HEK293 (cell line): Measurements from ENCODE around the gene ZFC3H1.

Experiments used
- CTCF ChIA-PET: fragments of 350-600 bp; formaldehyde crosslinking; extraction: SDS; loops from one replicate; lab custom pipeline; 2021; ENCODE audit warnings: antibody characterized with exemption; lab: Yijun Ruan, JAX
- POLR2A ChIA-PET: fragments of 300-600 bp; formaldehyde crosslinking; extraction: SDS; loops from one replicate; lab custom pipeline; 2020; ENCODE audit warnings: antibody characterized with exemption, inconsistent platforms; lab: Yijun Ruan, JAX
- H3K27ac ChIP-seq: fragments of 200-500 bp; sonication (Bioruptor generic); 2 replicates; pipeline ENCODE4 v1.5.1; 2014; ENCODE audit warnings: low read depth, low read length, control low read depth, inconsistent platforms; ENCODE audit errors: extremely low read depth
- H3K36me3 ChIP-seq, 2 experiments: fragments of 200-500 bp in 1 of 2; sonication (Bioruptor generic) in 1 of 2; 1 replicate in 1 of 2; 2 replicates in 1 of 2; pipeline ENCODE4 v1.5.1; 2014 to 2017; ENCODE audit warnings: inconsistent platforms in 2 of 2, low read length in 2 of 2; ENCODE audit not compliant: control insufficient read depth in 2 of 2, insufficient read depth in 1 of 2
- H3K4me1 ChIP-seq: fragments of 200-500 bp; sonication (Bioruptor generic); 2 replicates; pipeline ENCODE4 v1.5.1; 2014; ENCODE audit warnings: mild to moderate bottlenecking, low read length, inconsistent platforms; ENCODE audit not compliant: control insufficient read depth, insufficient read depth
- H3K4me3 ChIP-seq: 2 replicates; pipeline ENCODE4 v1.5.1; 2011; ENCODE audit warnings: low read depth, mild to moderate bottlenecking, control low read depth, low read length, moderate library complexity
- H3K9me3 ChIP-seq: fragments of 200-500 bp; sonication (Bioruptor generic); 2 replicates; pipeline ENCODE4 v1.5.1; 2014; ENCODE audit warnings: low read depth, low read length, inconsistent platforms; ENCODE audit not compliant: control insufficient read depth, insufficient read depth
- GLIS1 ChIP-seq: fragments of 450-650 bp; formaldehyde crosslinking; IDR thresholded peaks from 2 replicates; pipeline ENCODE4 v1.5.1; 2016; ENCODE audit warnings: missing biosample characterization, missing genetic modification characterization
- IKZF3 ChIP-seq: fragments of 450-650 bp; IDR thresholded peaks from 2 replicates; pipeline ENCODE4 v1.5.0; 2018; ENCODE audit warnings: missing biosample characterization, mild to moderate bottlenecking, missing genetic modification characterization, moderate library complexity
- KLF10 ChIP-seq: fragments of 450-650 bp; IDR thresholded peaks from 2 replicates; pipeline ENCODE4 v1.5.1; 2018; ENCODE audit warnings: missing biosample characterization, mild to moderate bottlenecking, missing genetic modification characterization
- KLF16 ChIP-seq: fragments of 450-650 bp; formaldehyde crosslinking; IDR thresholded peaks from 2 replicates; pipeline ENCODE4 v1.5.1; 2017; ENCODE audit warnings: missing biosample characterization, missing genetic modification characterization
- RBAK ChIP-seq: fragments of 450-650 bp; formaldehyde crosslinking; IDR thresholded peaks from 2 replicates; pipeline ENCODE4 v1.5.1; 2016; ENCODE audit warnings: missing biosample characterization, missing genetic modification characterization
- REPIN1 ChIP-seq: fragments of 450-650 bp; formaldehyde crosslinking; IDR thresholded peaks from 2 replicates; pipeline ENCODE4 v1.5.1; 2017; ENCODE audit warnings: missing biosample characterization, missing genetic modification characterization, low read depth
- REST ChIP-seq: fragments of 450-650 bp; formaldehyde crosslinking; IDR thresholded peaks from 2 replicates; pipeline ENCODE4 v1.5.1; 2016; ENCODE audit warnings: missing biosample characterization, missing genetic modification characterization
- SP2 ChIP-seq: fragments of 450-650 bp; formaldehyde crosslinking; IDR thresholded peaks from 2 replicates; pipeline ENCODE4 v1.5.1; 2016; ENCODE audit warnings: missing biosample characterization, missing genetic modification characterization
- SP3 ChIP-seq: fragments of 450-650 bp; formaldehyde crosslinking; IDR thresholded peaks from 2 replicates; pipeline ENCODE4 v1.5.1; 2016; ENCODE audit warnings: missing biosample characterization, missing genetic modification characterization
- SP7 ChIP-seq: fragments of 450-650 bp; formaldehyde crosslinking; IDR thresholded peaks from 2 replicates; pipeline ENCODE4 v1.5.1; 2016; ENCODE audit warnings: missing biosample characterization, missing genetic modification characterization
- YY1 ChIP-seq: fragments of 450-650 bp; formaldehyde crosslinking; IDR thresholded peaks from 2 replicates; pipeline ENCODE4 v1.5.1; 2018; ENCODE audit warnings: missing biosample characterization, missing genetic modification characterization
- ZNF148 ChIP-seq: fragments of 450-650 bp; formaldehyde crosslinking; IDR thresholded peaks from 2 replicates; pipeline ENCODE4 v1.5.0; 2017; ENCODE audit warnings: missing biosample characterization, missing genetic modification characterization, borderline replicate concordance
- ZNF223 ChIP-seq: fragments of 450-650 bp; formaldehyde crosslinking; IDR thresholded peaks from 2 replicates; pipeline ENCODE4 v1.5.1; 2016; ENCODE audit warnings: missing biosample characterization, missing genetic modification characterization
- ZNF266 ChIP-seq: fragments of 450-650 bp; formaldehyde crosslinking; IDR thresholded peaks from 2 replicates; pipeline ENCODE4 v1.5.1; 2016; ENCODE audit warnings: missing biosample characterization, missing genetic modification characterization, low read depth
- ZNF274 ChIP-seq, 2 experiments: fragments of 200-500 bp in 1 of 2; fragments of 450-650 bp in 1 of 2; sonication (Bioruptor generic) in 1 of 2; formaldehyde crosslinking in 1 of 2; IDR thresholded peaks; 2 replicates each; pipeline versions ENCODE4 v1.5.1 to v1.6.1; 2014 to 2016; ENCODE audit warnings: borderline replicate concordance in 1 of 2, inconsistent platforms in 1 of 2, low read length in 1 of 2, missing biosample characterization in 1 of 2, missing genetic modification characterization in 1 of 2
- ZNF341 ChIP-seq: fragments of 450-650 bp; formaldehyde crosslinking; IDR thresholded peaks from 2 replicates; pipeline ENCODE4; 2016; ENCODE audit warnings: low read depth, missing biosample characterization, missing genetic modification characterization
- ZNF558 ChIP-seq: fragments of 450-650 bp; formaldehyde crosslinking; IDR thresholded peaks from 2 replicates; pipeline ENCODE4 v1.5.1; 2016; ENCODE audit warnings: missing biosample characterization, missing genetic modification characterization
- ZNF560 ChIP-seq: fragments of 450-650 bp; formaldehyde crosslinking; IDR thresholded peaks from 2 replicates; pipeline ENCODE4 v1.5.1; 2017; ENCODE audit warnings: missing biosample characterization, missing genetic modification characterization, borderline replicate concordance
- ZNF580 ChIP-seq: fragments of 450-650 bp; formaldehyde crosslinking; IDR thresholded peaks from 2 replicates; pipeline ENCODE4 v1.5.1; 2016; ENCODE audit warnings: missing biosample characterization, missing genetic modification characterization
- ZNF596 ChIP-seq: fragments of 450-650 bp; IDR thresholded peaks from 2 replicates; pipeline ENCODE4 v1.5.0; 2018; ENCODE audit warnings: missing biosample characterization, mild to moderate bottlenecking, missing genetic modification characterization, moderate library complexity
- ZNF610 ChIP-seq: fragments of 450-650 bp; formaldehyde crosslinking; IDR thresholded peaks from 2 replicates; pipeline ENCODE4 v1.5.1; 2016; ENCODE audit warnings: missing biosample characterization, missing genetic modification characterization, borderline replicate concordance
- ZNF621 ChIP-seq: fragments of 450-650 bp; formaldehyde crosslinking; IDR thresholded peaks from 2 replicates; pipeline ENCODE4 v1.5.1; 2017; ENCODE audit warnings: missing biosample characterization, missing genetic modification characterization
- ZNF670 ChIP-seq: fragments of 450-650 bp; formaldehyde crosslinking; IDR thresholded peaks from 2 replicates; pipeline ENCODE4 v1.5.1; 2016; ENCODE audit warnings: missing biosample characterization, missing genetic modification characterization, low read depth
- ZNF785 ChIP-seq: fragments of 450-650 bp; formaldehyde crosslinking; IDR thresholded peaks from 2 replicates; pipeline ENCODE4 v1.5.1; 2016; ENCODE audit warnings: missing biosample characterization, missing genetic modification characterization
- ZNF843 ChIP-seq: fragments of 450-650 bp; formaldehyde crosslinking; IDR thresholded peaks from 2 replicates; pipeline ENCODE4 v1.5.1; 2016; ENCODE audit warnings: missing biosample characterization, missing genetic modification characterization
- TF ChIP-seq, protein P1 (sequence below): fragments of 450-650 bp; formaldehyde crosslinking; IDR thresholded peaks from 2 replicates; pipeline ENCODE4 v1.5.1; 2016; ENCODE audit warnings: missing biosample characterization, missing genetic modification characterization

The ZFC3H1 gene

GRCh38 chr12:71686658-71687025 lies 23.0 kb upstream of the ZFC3H1 start:
- Histone ChIP-seq H3K27ac (peak overlapping the region; percentile 83; the same call in 1 of the 2 replicates), H3K4me1 (0 out of 2 replicates have a peak, but pooled peaks cover 3% of the 10 kb centered on the region)
- no peak for TF ChIP-seq ZNF670 (tag by site-specific recombination)
- TF ChIP-seq ZNF223 (tag by site-specific recombination) = no peak
- no peak for TF ChIP-seq ZNF148 (tag by site-specific recombination)
- TF ChIP-seq SP2 (tag by site-specific recombination) = no peak
- TF ChIP-seq ZNF560 (tag by site-specific recombination) = no peak
- TF ChIP-seq REPIN1 (tag by site-specific recombination) = no peak
- TF ChIP-seq SP3 (tag by site-specific recombination) = no peak
- TF ChIP-seq, protein P1, sequence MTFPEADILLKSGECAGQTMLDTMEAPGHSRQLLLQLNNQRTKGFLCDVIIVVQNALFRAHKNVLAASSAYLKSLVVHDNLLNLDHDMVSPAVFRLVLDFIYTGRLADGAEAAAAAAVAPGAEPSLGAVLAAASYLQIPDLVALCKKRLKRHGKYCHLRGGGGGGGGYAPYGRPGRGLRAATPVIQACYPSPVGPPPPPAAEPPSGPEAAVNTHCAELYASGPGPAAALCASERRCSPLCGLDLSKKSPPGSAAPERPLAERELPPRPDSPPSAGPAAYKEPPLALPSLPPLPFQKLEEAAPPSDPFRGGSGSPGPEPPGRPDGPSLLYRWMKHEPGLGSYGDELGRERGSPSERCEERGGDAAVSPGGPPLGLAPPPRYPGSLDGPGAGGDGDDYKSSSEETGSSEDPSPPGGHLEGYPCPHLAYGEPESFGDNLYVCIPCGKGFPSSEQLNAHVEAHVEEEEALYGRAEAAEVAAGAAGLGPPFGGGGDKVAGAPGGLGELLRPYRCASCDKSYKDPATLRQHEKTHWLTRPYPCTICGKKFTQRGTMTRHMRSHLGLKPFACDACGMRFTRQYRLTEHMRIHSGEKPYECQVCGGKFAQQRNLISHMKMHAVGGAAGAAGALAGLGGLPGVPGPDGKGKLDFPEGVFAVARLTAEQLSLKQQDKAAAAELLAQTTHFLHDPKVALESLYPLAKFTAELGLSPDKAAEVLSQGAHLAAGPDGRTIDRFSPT (tag by site-specific recombination) = no peak
- no peak for TF ChIP-seq RBAK (tag by site-specific recombination)
- no peak for TF ChIP-seq ZNF266 (tag by site-specific recombination)
- no peak for TF ChIP-seq YY1 (tag by site-specific recombination)
- TF ChIP-seq KLF10 (tag by site-specific recombination) = no peak
- no peak for TF ChIP-seq ZNF785
- no peak for TF ChIP-seq ZNF843
- TF ChIP-seq SP7 (tag by site-specific recombination) = no peak
- no peak for TF ChIP-seq ZNF621
- no peak for TF ChIP-seq ZNF610 (tag by site-specific recombination)
- no peak for TF ChIP-seq ZNF274 (IDR thresholded peaks at IDR 0.05; ENCODE audit: low read length)
- TF ChIP-seq ZNF274 (tag by site-specific recombination; IDR thresholded peaks at IDR 0.05; ENCODE audit: borderline replicate concordance) = no peak
- TF ChIP-seq, all 188 proteins: peak for 0

GRCh38 chr12:71685914-71686657 lies 22.4 kb upstream of the ZFC3H1 start, which contains the start of gene TMEM19:
TSS of gene TMEM19 (plus strand) at chr12:71686082. CDS start at chr12:71686681, 599 bp downstream.
- H3K27ac ChIP-seq = peak within 1 kb of the TSS; percentile 83
- H3K9me3 ChIP-seq = no peaks in the 10 kb centered on the region
- ChIA-PET POLR2A (interaction anchor here (1.3 to 5.1 kb wide), 10 partner anchors 9 to 68 kb away, joined by 4 to 90 read pairs (median 8); partner anchors contain the start of genes RAB21, THAP2 and ZFC3H1), CTCF (interaction anchor here (0.8 to 4.1 kb wide), 7 partner anchors 10 to 331 kb away, joined by 3 to 17 read pairs (median 3); no protein-coding TSS in a partner anchor)
- H3K36me3 ChIP-seq = peaks cover 2 to 5% of the 10 kb centered on the region in 2 experiments; a peak in 2 of 3 replicates
- H3K4me1 ChIP-seq = no peaks in the 10 kb centered on the region
- peak within 1 kb of the TSS; percentile 97 for H3K4me3 ChIP-seq
- TF ChIP-seq ZNF580 (peak; percentile 57; the same call in 1 of the 2 replicates), KLF16 (peak; percentile 59; the same call in 1 of the 2 replicates), REST (tag by site-specific recombination) (no peak), GLIS1 (tag by site-specific recombination) (0 out of 2 replicates have a peak, but pooled peaks have one; percentile 30), ZNF596 (tag by site-specific recombination) (no peak), IKZF3 (tag by site-specific recombination) (peak; percentile 35; the same call in 1 of the 2 replicates), SP3 (tag by site-specific recombination) (peak; percentile 65), ZNF341 (peak; percentile 32; the same call in 1 of the 2 replicates), ZNF558 (no peak)

More at GRCh38 chr12:71686658-71687025, 23.0 kb upstream of the ZFC3H1 start:
- H3K4me3 ChIP-seq = peak overlapping the region; percentile 97
- CTCF ChIA-PET = interaction anchor here (1.0 to 4.1 kb wide), 5 partner anchors 9 to 159 kb away, joined by 3 to 17 read pairs (median 5); no protein-coding TSS in a partner anchor
- POLR2A ChIA-PET = interaction anchor here (1.3 to 5.1 kb wide), 10 partner anchors 9 to 68 kb away, joined by 4 to 90 read pairs (median 8); partner anchors contain the start of genes RAB21, THAP2 and ZFC3H1
- peaks cover 2 to 5% of the 10 kb centered on the region in 2 experiments; a peak in 2 of 3 replicates for H3K36me3 ChIP-seq
- H3K9me3 ChIP-seq = no peaks in the 10 kb centered on the region
